ENCODE data around the gene TMEM184B.

DNA sequence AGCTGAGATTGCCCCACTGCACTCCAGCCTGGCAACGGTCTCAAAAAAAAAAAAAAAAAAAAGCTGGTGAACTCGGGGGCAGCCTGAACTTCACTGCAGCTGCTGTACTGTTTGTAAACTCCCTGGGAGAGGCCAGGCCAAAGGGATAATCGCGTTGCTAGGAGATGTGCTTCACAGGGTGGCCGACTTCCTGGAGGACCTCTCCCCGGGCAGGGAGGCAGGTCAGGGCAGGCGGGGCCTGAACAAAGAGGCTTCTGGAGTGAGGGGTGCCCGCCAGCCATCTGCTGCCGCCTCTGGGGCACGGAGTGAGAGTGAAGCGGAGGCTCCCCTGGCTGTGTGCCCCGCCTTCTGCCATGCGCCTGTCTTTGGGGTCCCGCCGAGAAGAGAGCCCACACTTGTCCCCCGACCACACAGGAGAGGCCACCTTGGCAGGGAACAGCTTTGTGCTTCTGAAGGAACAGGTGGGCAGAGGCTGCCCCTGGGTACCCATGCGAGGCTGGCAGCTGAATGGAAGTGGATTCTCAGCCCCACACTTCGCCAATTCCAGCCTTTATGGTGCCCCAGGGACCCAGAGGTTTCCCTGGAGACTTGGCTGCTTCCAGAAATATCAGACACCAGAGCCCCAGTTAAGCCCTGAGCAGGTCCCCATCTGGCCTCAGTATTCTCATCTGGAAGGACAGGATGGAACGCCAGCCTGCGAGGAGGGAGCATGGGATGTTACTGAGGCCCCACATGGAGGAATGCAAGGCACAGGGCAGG, 29.6 kb downstream of the TMEM184B start:
- TF ChIP-seq CTCF (IDR thresholded peaks at IDR 0.05) (no peak), POLR2AphosphoS5 (IDR thresholded peaks at IDR 0.05) (no peak), EP300 (IDR thresholded peaks at IDR 0.05) (no peak)

Measured in gastroesophageal sphincter (tissue), 3 donors.